ENCODE data around the gene TFDP1. TPM values are rescaled to one million over a fixed set of nuclear protein-coding genes. Genes with fewer than 3 reads are reported as not detected.

Gene TFDP1
- total and polyA plus RNA-seq, 12 donors = 16.4 to 51.4 (median 37.5) TPM

GRCh38 chr13:113607889-113608635 is 23.5 kb downstream of the TFDP1 start:
- TF ChIP-seq CTCF (IDR thresholded peaks at IDR 0.05) = no peak
- intact Hi-C loops (cut with DNase I) = no loop called here
- no peak overlapping the region for H3K4me3 ChIP-seq
- 89 to 90% methylated on average over 25 of the region's 25 CpGs for WGBS, 2 donors
- no peaks in the 10 kb centered on the region for H3K27me3 ChIP-seq
- H3K4me1 ChIP-seq = peaks cover 0 to 21% (median 0%) of the 10 kb centered on the region in 9 donors
- peaks cover 0 to 33% (median 0%) of the 10 kb centered on the region in 9 donors for H3K36me3 ChIP-seq
- H3K27ac ChIP-seq = peak overlapping the region in 1 of 10 donors; percentile 83
- ATAC-seq (peak in 2 of 8 donors; percentile 6 to 47), DNase-seq (no peak)
- H3K9me3 ChIP-seq = no peaks in the 10 kb centered on the region

GRCh38 chr13:113608967-113609533 is 24.5 kb downstream of the TFDP1 start:
- TF ChIP-seq CTCF (IDR thresholded peaks at IDR 0.05) = no peak
- H3K4me1 ChIP-seq = peaks cover 0 to 21% (median 0%) of the 10 kb centered on the region in 9 donors
- H3K9me3 ChIP-seq = no peaks in the 10 kb centered on the region
- peaks cover 0 to 34% (median 0%) of the 10 kb centered on the region in 9 donors for H3K36me3 ChIP-seq
- no peak for DNase-seq
- intact Hi-C loops (cut with DNase I) = no loop called here
- H3K4me3 ChIP-seq = no peak overlapping the region
- ATAC-seq = no peak
- no peaks in the 10 kb centered on the region for H3K27me3 ChIP-seq
- 91 to 94% methylated on average over 22 of the region's 22 CpGs for WGBS, 2 donors
- no peak overlapping the region for H3K27ac ChIP-seq

- intact Hi-C loops (cut with DNase I) = no loop called here
- peaks cover 0 to 38% (median 0%) of the 10 kb centered on the region in 9 donors for H3K36me3 ChIP-seq
- ATAC-seq = no peak
Observed at GRCh38 chr13:113609616-113610015, 25.1 kb downstream of the TFDP1 start.

GRCh38 chr13:113610266-113610665 is 25.7 kb downstream of the TFDP1 start:
- intact Hi-C loops (cut with DNase I) = no loop called here
- 96 to 97% methylated on average over 19 of the region's 19 CpGs for WGBS, 2 donors
- ATAC-seq (no peak), DNase-seq (no peak)
- no peak overlapping the region for H3K4me3 ChIP-seq
- no peaks in the 10 kb centered on the region for H3K9me3 ChIP-seq
- peaks cover 0 to 21% (median 0%) of the 10 kb centered on the region in 9 donors for H3K4me1 ChIP-seq
- no peaks in the 10 kb centered on the region for H3K27me3 ChIP-seq
- H3K36me3 ChIP-seq = peaks cover 0 to 45% (median 0%) of the 10 kb centered on the region in 9 donors
- no peak overlapping the region for H3K27ac ChIP-seq
- TF ChIP-seq CTCF (IDR thresholded peaks at IDR 0.05) = no peak

More at GRCh38 chr13:113609616-113610015, 25.1 kb downstream of the TFDP1 start:
- peaks cover 0 to 21% (median 0%) of the 10 kb centered on the region in 9 donors for H3K4me1 ChIP-seq
- no peaks in the 10 kb centered on the region for H3K27me3 ChIP-seq
- no peak overlapping the region for H3K4me3 ChIP-seq
- no peak for DNase-seq
- H3K27ac ChIP-seq = no peak overlapping the region
- TF ChIP-seq CTCF (IDR thresholded peaks at IDR 0.05) = no peak
- WGBS, 2 donors = 90 to 92% methylated on average over 13 of the region's 13 CpGs
- no peaks in the 10 kb centered on the region for H3K9me3 ChIP-seq

All from heart right ventricle (tissue), 16 donors.